H1 (cell line): ENCODE measurements around the gene AGBL4. TPM values are rescaled to one million over a fixed set of nuclear protein-coding genes. Genes with fewer than 3 reads are reported as not detected.

Source experiments
- BCL11A ChIP-seq, 2 experiments: IDR thresholded peaks; one replicate each; pipeline ENCODE4 v1.6.1; 2011; ENCODE audit warnings: low read depth in 2 of 2, low read length in 2 of 2, mild to moderate bottlenecking in 2 of 2
- CHD1 ChIP-seq: IDR thresholded peaks from 2 replicates; pipeline ENCODE4 v1.6.1; 2012; ENCODE audit warnings: low read depth, low read length, improper control_type of control experiment
- CHD2 ChIP-seq: IDR thresholded peaks from 2 replicates; pipeline ENCODE4 v1.6.1; 2012; ENCODE audit warnings: low read length, improper control_type of control experiment
- GABPA ChIP-seq: IDR thresholded peaks from 2 replicates; pipeline ENCODE4 v1.6.1; 2011; ENCODE audit warnings: mild to moderate bottlenecking, low read length, moderate library complexity, borderline replicate concordance; ENCODE audit not compliant: insufficient read depth
- RXRA ChIP-seq: IDR thresholded peaks from 2 replicates; pipeline ENCODE4 v1.6.1; 2011; ENCODE audit warnings: low read depth, mild to moderate bottlenecking, low read length, moderate library complexity; ENCODE audit not compliant: insufficient read depth
- TEAD4 ChIP-seq: IDR thresholded peaks from 2 replicates; pipeline ENCODE4 v1.6.1; 2012; ENCODE audit warnings: low read depth, low read length, inconsistent platforms, mixed read lengths
- polyA plus RNA-seq, 7 experiments: library from polyadenylated mRNA; depleted of rRNA in 3 of 7; stranded (reverse) in 5 of 7; unstranded in 2 of 7; fragments of >200 nt in 5 of 7; fragments of 200-250 nt in 2 of 7; gene quantifications; 1 replicate in 5 of 7; 2 replicates in 1 of 7; 4 replicates in 1 of 7; pipeline versions ENCODE4 v1.2.1 to v1.2.3, GENCODE V29; 2011 to 2013; ENCODE audit warnings: missing spikeins in 2 of 7, mixed read lengths in 2 of 7
- total RNA-seq: library from RNA; stranded (reverse); fragmentation: NEBNext Ultra II Directional; extraction: Animal tissue kit (Norgen Biotek cat#: 25700); gene quantifications from 2 replicates; pipeline ENCODE4 v1.2.1, GENCODE V29; 2021

The AGBL4 gene
- total and polyA plus RNA-seq, 2 of the 8 experiments (the other 6 are each of a cell fraction or from before 2014, with no cell fraction given) = 0.41 to 0.45 TPM

- TF ChIP-seq RXRA = no peak
- TF ChIP-seq BCL11A (IDR thresholded peaks at IDR 0.05; ENCODE audit: low read depth in 2 of 2, low read length in 2 of 2) = no peak
- TF ChIP-seq TEAD4 = no peak
- TF ChIP-seq CHD1 = no peak
- no peak for TF ChIP-seq GABPA
- TF ChIP-seq CHD2 = no peak
Observed at GRCh38 chr1:48740621-48741020, 1283.1 kb downstream of the AGBL4 start (continued).
